Hepatocyte (in vitro differentiated cells): Measurements from ENCODE around the gene PLA2G4A.

Source experiments
- EZH2 ChIP-seq: fragments of 200-600 bp; sonication (generic); IDR thresholded peaks from 2 replicates; pipeline ENCODE4 v1.6.1; 2016; ENCODE audit warnings: antibody characterized with exemption, mild to moderate bottlenecking, borderline replicate concordance
- TF ChIP-seq, protein P1 (sequence below): fragments of 200-600 bp; sonication (generic); IDR thresholded peaks from 2 replicates; pipeline ENCODE4 v1.5.1; 2016; ENCODE audit warnings: antibody characterized with exemption, mild to moderate bottlenecking; ENCODE audit not compliant: poor library complexity

DNA sequence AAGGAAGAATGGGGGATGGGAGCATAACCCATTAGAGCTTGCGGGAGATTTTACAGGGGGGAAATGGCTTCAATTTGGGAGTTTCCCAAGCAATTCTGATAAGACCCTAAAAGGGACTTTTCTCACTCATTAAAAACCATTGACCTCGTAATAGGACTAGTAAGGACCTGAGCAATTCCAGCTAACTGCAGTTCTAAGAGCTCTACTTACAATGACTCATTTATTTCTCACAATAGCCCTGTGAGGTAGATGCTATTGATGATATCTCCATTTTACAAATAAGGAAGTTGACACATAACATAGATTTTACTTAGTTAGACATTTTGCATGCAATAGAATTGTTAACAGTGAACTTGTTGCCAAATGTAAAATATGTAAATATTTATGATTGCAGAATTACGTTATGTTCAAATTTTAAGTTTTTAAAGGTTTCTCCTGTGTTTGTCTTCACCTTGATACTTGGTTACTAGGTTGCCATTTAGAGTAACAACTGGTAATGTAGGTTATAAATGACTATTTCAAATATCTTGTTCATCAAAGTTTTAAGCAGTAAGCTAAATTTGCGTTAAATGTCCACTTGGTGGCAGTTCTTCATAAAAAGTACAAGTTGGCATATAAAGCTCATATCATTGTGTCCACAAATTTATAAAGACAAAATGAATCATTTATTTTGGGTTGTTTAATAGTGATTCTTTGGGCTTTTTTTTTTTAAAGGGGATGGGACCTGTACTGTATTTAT lies 182.0 kb downstream of the PLA2G4A start:
- TF ChIP-seq, protein P1, sequence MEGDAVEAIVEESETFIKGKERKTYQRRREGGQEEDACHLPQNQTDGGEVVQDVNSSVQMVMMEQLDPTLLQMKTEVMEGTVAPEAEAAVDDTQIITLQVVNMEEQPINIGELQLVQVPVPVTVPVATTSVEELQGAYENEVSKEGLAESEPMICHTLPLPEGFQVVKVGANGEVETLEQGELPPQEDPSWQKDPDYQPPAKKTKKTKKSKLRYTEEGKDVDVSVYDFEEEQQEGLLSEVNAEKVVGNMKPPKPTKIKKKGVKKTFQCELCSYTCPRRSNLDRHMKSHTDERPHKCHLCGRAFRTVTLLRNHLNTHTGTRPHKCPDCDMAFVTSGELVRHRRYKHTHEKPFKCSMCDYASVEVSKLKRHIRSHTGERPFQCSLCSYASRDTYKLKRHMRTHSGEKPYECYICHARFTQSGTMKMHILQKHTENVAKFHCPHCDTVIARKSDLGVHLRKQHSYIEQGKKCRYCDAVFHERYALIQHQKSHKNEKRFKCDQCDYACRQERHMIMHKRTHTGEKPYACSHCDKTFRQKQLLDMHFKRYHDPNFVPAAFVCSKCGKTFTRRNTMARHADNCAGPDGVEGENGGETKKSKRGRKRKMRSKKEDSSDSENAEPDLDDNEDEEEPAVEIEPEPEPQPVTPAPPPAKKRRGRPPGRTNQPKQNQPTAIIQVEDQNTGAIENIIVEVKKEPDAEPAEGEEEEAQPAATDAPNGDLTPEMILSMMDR = no peak
- no peak for TF ChIP-seq EZH2
